ENCODE results near the gene NEU2. TPM values are rescaled to one million over a fixed set of nuclear protein-coding genes. Genes with fewer than 3 reads are reported as not detected.

The NEU2 gene
- total RNA-seq, 1 experiment from 2014 or later = not detected

DNA sequence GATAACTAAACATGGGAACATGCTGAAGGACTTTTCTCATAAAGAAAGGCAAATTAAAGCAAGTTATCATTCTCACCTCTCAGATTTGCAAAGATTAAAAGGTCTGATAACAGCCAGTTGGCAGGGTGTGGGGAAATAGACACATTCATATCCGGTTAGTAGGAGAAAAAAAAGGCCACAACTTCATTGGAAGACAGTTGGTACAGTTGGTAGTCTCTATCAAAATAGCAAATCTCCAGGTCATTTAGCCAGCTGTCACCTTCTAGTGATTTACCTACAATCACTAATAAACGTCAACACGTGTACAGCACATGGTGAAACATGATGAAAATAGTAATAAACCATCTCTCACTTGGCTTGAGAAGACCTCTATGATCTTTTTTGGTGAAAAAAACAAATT, 44.3 kb downstream of the NEU2 start:
- DNase-seq (ENCODE audit: low spot score) = peak; percentile 18

DNA sequence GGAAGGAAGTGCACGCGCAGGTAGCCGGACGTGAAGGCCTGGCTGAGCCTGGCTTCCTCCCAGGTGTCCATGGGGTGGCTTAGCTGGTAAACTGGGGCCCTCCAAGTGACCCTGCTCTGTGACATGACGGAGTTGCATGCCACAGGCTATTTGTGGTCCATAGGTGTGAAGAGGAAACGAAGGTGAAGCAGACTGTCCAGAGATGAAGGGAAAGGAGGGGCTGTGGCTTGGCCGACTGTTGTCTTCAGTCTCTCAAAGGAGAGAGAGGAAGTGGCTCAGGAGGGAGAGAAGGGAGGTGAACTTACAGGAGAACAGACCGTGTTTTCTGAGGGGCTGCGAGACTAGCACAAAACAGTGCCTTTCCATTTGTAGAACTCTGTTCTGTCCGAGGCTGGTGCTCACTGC, 47.0 kb downstream of the NEU2 start:
- no peak for DNase-seq (ENCODE audit: low spot score)

- no peak for DNase-seq (ENCODE audit: low spot score)
Observed at GRCh38 chr2:233079953-233080835, 47.7 kb downstream of the NEU2 start.

GRCh38 chr2:233080836-233081229, 48.4 kb downstream of the NEU2 start:
- DNase-seq (ENCODE audit: low spot score) = no peak

- no peak for DNase-seq (ENCODE audit: low spot score)
Observed at GRCh38 chr2:233081232-233081730, 48.8 kb downstream of the NEU2 start.

- no peak for DNase-seq (ENCODE audit: low spot score)
Observed at GRCh38 chr2:233081731-233082221, 49.3 kb downstream of the NEU2 start.

GRCh38 chr2:233082222-233082930, 49.9 kb downstream of the NEU2 start:
- DNase-seq (ENCODE audit: low spot score) = no peak

DNA sequence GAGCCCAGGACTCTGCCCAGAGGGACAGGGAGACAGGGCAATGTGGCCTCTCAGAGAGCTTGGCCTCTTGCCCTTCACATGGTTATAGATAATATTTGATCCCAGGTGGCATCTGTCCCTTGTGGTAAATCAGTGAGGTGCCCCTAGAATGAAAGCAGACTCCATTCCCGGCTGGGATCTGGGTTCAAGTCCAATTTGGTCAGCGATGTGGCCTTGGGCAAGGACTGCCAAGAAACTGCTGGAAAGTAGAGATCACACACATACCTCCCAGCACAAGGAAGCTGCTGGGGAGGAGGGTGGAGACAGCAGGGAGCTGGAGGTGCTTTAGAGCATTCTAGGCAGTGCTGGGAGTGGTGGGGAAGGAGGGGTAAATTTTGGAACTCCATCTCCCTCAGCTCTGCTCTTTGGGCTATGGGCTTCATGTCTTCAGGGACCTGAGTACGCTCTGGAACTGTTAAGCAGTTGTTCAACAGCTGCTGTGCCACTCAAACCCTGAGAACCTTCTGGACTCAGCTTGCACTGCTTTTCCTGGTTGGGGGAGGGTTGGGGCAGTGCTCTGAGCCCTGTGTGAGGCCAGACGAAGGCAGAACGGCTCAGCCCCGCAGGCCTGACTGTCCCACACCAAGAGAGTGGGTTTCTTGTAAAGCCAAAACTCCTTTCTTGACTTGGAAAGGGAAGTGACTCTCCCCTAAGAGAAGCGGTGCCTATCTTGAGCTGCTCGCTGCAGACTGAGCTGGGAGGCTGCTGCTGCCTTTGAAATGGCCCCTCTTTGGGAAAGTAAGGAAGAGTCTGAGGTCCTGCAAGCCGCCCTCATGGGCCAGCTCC, 50.7 kb downstream of the NEU2 start:
- DNase-seq (ENCODE audit: low spot score) = no peak

GRCh38 chr2:233083782-233084181, 51.3 kb downstream of the NEU2 start:
- no peak for DNase-seq (ENCODE audit: low spot score)

GRCh38 chr2:233084488-233084887, 52.0 kb downstream of the NEU2 start:
- no peak for DNase-seq (ENCODE audit: low spot score)

Other genes with a start within 250 kb of the NEU2 start
- gene SNORC, start 162.4 kb upstream of the NEU2 start, total RNA-seq (2014; rRNA removed; shearing (Covaris generic)) = 0.17 and 0.86 TPM in 2 replicates
- 33.3 and 37.5 TPM in 2 replicates for gene NGEF, start 19.4 kb upstream of the NEU2 start, total RNA-seq (2014; rRNA removed; shearing (Covaris generic))
- gene INPP5D, start 27.7 kb downstream of the NEU2 start, total RNA-seq (2014; rRNA removed; shearing (Covaris generic)) = 0.84 and 0.86 TPM in 2 replicates
- gene ATG16L1, start 219.0 kb downstream of the NEU2 start, total RNA-seq (2014; rRNA removed; shearing (Covaris generic)) = 42.3 and 53.6 TPM in 2 replicates